NCI-H187 (cell line): ENCODE results near the gene RAPGEF3.

Experiments used
- DNase-seq, 2 experiments: peaks; one replicate each; lab custom pipeline; 2025; lab: John Stamatoyannopoulos, UW

The RAPGEF3 gene

GRCh38 chr12:47775100-47775911, 16.6 kb upstream of the RAPGEF3 start:
- DNase-seq = no peak

DNA sequence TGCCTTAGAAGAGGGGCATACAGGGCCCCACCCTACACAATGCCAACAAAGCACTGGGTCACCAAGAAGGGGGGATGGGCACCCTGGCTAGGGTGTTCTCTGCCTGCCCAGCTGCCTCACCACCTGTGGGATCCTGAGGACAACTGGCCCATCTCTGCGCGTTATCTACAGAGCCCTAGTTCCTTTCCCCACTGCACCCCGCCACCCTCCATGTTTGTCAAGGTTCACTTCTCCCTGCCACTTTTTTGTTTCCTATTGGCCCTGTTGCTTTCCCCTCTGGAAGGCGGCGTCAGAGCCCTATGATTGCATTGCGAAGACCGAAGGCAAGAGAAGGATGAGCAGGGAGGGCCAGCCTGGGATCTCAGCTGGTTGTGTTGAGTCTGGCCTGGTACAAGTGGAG, 16.0 kb upstream of the RAPGEF3 start:
- no peak for DNase-seq

DNA sequence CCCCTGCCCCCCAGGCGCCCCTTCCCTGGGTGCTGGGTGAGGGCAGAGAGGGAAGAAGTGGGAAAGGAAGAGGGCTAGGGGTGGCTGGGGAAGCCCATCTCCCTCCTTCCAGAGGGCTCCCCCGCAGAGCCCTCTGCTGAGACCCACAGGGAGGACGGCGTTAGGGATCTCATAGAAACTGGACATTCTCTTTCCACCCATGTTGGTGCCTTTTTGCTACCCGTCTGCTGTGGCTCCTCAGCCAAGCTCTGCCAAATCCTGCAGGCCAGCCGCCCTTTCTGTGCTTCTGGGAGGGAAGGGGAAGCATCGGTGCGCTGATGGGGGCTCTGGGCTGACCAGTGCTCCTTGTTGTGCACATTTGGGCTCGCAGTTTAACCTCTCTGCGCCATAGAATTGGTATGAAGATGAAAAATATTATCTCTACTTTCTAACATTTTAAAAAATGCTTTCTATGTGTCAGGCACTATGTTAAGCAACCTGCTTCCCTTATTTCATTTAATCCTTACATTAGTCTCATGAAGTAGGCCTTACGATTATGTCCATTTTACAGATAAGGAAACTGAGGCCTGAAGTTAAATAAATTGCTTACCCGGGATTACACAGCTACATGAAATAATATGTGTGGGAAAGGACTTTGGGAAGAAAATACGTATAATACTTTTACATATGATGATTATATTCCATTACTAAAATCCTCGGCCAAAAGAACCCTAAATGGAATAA, 15.3 kb upstream of the RAPGEF3 start:
- DNase-seq = no peak

GRCh38 chr12:47773062-47773857, 14.6 kb upstream of the RAPGEF3 start, which contains the start of gene SLC48A1:
TSS of gene SLC48A1 (plus strand) at chr12:47773238. CDS start at chr12:47773305, 67 bp downstream.
- DNase-seq = peak in 1 of 2 experiments; percentile 60

DNA sequence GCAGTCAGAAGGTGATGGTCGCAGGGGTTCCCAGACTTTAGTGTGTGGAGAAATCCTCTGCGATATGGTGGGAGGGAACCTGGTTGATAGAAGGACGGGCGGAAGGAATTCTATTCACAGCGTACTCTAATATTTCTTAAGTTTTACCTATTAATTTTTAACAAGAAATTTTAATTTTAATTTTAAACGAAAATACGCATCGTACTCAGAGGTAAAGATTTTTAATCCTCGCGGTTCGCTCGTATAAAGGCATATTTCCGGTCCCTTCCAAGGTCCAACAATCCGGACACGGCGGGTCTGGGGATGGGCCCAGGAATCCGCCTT, 14.0 kb upstream of the RAPGEF3 start:
- no peak for DNase-seq

DNA sequence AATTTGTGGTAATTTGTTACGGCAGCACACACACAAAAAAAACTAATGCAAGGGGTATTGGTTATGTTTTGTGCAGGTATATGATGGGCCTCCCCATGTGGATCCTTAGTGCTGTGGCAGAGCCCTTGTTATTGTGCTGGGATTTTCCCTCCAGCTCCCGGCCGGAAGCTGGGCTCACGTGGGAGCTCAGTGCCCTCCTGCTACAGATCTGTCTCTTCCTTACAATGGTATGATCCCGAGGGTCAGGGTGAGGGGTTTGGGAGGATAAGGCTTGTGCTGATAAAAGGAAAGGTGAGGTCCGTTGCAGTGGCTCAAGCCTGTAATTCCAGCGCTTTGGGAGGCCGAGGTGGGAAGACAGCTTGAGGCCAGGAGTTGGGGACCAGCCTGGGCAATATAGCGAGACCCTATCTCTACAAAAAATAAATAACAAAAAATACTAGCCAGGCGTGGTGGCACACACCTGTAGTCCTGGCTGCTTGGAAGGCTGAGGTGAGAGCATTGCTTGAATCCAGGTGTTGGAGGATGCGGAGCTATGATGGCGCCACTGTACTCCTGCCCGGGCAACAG, 13.5 kb upstream of the RAPGEF3 start:
- no peak for DNase-seq

DNA sequence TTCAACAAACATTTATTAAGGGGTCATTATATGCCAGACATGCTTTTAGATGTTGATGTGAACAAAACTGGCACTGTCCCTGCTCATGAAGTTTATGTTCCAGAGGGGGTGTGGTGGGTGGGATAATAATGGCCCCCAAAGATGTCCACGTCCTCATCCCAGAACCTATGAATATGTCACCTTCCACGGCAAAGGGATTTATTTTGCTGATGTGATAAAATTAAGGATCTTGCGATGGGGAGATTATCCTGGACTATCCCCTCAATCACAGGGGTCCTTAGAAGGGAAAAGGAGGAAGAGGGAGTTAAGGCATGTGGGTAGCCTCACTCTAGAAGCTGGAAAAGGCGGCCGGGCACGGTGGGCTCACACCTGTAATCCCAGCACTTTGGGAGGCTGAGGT, 12.6 kb upstream of the RAPGEF3 start:
- DNase-seq = no peak

- no peak for DNase-seq
Observed at GRCh38 chr12:47770086-47770726, 11.5 kb upstream of the RAPGEF3 start.

DNA sequence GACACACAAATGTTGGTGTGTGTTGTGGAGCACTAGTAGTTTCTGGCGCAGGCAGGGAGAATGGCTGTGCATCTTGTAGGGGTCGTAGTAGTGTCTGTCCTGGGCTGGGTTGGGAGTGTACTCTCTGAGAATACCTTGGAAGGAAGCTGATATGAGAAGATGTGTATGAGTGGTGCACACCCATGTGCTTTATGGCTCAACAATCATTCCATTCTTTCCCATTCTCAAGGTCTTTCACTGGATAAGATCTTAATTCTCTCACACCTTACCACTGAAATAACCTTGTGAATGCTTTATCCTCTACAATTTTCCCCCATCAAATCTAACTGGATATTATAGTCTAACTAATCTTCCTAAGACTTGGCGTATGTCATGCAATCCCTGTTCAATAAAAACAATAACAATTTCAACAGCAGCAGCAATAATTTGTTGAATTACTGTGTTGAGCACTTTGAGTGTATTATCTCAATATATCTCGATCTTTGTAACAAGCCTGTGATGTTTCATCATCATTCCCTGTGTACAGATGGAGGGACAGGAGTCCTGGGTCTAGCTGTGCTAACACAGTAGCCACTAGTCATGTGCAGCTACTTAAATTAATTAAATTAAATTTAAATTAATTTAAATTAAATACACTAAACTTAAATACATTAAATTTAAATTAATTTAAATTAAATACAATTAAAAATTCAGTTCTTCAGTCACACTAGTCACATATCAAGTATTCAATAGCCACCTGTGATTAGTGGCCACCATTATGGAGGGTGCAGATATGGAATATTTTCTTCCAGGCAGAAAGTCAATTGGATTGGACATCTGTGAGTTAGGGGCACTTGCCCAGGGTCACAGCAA, 10.8 kb upstream of the RAPGEF3 start:
- no peak for DNase-seq

DNA sequence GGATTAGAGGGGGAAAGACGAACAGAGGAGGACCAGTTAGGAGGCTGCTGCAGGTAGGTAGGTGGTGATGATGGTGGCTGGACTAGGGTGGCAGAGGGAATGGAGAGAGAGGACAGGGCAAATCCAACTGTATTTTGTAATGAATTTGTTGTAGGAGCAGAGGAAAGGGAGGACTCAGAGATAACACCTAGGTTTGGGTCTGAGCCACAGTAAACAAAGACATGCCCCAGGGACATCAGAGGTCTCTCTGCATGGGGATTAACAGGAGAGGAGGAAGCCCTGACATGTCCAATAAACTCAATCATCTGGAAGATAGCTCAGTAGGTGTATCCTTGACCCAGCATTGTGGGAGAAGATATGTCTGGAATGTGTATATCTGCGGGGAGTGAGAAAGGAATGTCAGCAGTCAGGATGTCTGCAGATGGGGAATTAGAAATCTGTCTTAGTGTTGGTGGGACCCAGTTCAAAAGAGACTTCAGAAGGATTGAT, 9.7 kb upstream of the RAPGEF3 start:
- DNase-seq = no peak

DNA sequence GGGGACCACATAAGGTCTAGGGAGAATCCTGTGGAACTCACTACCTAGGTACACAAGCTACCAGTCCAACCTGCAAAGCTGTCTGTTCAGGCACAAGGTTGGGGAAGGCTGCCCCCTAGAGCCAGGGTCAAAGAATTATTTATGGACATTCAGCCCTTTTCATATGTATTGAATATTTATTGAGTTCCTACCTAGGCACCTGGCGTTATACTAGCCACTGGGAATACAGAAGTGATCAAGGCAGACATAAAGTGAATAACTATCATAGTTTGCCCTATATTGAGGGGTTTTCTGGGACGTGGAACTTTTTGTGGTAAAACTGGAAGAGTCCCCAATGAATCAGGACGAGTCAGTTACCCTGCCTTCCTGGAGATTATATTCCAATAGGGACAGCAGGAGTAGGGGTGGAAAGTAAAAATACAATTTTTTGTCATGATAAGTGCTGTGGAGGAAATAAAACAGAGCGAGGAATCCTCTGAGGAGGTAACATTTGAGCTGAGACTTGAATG, 8.6 kb upstream of the RAPGEF3 start:
- no peak for DNase-seq

DNA sequence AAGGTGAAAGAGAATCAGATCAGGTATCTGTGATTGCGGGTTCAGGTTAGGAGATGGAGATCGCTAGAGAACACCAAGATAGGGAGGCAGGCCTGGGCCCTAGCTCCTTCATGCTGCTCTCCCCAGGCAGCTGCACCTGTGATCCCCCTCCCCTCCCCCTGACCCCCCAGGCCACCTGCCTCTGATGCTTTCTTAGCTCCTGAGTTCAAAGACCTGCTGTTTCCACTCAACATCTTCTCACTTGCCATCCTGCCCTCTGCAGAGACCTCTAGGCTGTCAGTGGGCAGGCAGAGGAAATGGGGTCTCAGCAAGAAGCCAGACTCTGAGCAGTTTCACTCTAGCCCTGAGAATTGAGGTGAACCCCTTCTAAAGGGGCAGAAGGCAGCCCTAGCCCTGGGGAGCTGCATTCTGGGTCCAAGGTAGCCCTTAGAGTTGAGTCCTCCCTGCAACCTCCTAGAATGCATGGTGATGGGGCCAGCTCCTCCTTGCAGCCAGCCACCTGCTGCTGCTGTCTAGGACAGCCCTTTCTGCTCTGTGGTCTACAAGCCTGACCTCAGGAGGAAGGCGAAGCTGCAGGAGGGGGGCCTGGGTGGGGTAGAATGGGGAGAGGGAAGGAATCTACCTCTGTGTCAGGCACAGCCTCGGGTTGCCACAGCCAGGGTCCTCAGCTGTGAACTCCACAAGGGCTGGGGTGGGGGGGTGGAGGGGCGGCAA, 8.0 kb upstream of the RAPGEF3 start:
- no peak for DNase-seq

DNA sequence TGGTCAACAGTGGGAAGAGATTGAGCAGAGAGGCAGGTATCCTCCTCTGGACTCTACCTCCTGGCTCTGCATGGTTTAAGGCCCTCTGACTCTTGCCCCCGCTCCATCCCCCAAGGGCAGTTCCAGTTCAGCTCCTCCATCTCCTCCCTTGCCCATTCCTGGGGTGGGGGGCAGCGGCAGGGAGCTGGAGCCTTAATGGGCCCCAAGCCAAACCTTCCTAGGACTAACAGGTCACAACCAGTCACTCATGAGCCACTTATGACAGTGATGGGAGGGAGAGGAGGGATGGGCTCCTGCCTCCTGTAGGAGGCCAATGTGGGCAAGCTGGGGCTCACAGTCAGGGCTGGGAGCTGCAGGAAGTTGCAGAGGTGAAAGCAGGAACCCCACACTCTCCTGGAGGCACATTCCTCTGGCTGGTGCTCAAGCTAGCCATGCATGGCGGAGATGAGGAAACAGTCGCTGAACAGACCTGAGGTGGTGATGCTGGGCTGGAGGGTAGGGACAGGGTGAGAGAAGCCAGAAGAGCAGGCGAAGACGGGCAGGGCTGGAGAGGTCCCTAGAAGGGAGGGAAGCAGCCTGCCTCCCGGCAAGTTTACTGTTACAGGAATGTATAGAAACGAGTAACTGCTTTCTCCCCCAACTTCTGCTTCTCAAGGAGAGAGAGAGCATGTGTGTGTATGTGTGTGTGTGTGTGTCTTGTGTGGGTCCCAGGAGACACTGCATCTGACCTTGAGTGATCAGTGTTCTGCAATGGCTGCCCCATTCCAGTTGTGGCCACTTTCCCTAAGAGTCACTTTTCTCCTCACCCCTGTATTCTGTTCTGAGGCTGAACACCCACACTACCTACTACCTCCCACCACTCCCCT, 5.0 kb upstream of the RAPGEF3 start:
- no peak for DNase-seq

DNA sequence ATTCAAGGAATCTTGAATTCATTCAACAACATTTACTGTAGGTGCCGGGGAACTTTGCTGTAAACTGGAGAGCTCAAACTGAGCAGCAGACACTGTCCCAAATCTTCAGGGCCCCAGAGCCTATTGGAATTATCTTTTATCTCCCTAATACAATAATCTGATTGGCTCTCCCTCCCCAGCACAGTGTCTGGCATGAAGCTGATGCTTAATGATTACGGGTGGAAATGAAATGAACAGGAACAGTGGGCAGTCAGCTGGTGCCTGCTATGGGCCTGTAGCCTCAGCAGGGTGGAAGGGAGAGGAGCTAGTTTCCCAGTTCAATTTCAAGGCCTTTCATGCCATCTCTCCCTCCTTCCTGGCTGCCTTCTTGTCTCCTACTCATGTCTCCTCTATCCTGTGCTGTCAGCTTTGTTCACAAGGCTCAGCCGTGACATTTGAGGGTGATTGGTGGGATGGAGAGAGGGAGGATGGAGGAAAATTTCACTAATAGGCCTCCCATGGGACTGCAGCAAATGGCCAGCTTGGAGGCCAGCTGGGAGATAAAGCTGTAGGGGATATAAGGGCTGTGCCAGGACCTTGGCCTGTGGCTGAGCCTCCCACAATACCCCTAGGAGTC, 4.3 kb upstream of the RAPGEF3 start:
- no peak for DNase-seq

GRCh38 chr12:47758584-47758833, 171 bp downstream of the RAPGEF3 start:
- no peak for DNase-seq

- DNase-seq = no peak
Observed at GRCh38 chr12:47757840-47758583, 668 bp downstream of the RAPGEF3 start.

DNA sequence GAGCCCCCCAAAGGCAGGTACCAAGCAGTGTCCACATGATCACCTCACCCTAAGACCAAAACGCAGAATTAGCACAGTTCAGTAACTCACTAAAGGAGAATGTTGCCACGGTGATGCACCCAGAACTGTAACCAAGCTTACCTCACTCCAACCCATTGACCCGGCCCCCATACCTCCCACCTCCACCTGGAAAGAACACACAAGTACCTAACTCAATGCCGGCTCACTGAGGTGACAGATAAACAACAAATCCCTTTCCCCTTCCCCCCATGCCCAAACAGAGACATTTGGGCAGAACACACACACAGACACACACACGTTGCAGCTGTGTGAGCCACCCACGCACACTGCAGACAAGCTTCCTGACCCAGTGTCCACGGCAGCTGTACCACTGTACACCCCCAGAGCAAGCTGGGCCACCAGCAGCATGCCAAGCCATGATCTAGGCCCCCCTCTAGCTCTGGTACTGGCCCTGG, 1.3 kb downstream of the RAPGEF3 start:
- no peak for DNase-seq
